Fibroblast of lung (primary cell): ENCODE measurements around the gene AHR. TPM values are rescaled to one million over a fixed set of nuclear protein-coding genes. Genes with fewer than 3 reads are reported as not detected.

ENCODE experiments used
- DNase-seq, 2 donors: peaks; one replicate each; pipeline versions ENCODE4 v3.0.0 to v3.0.0-alpha.2; 2010; ENCODE audit warnings: low read depth in 2 of 2
- H2AFZ ChIP-seq: 2 replicates; pipeline ENCODE4 v1.5.1; 2012; ENCODE audit warnings: low read length, control low read depth, inconsistent platforms
- H3K27ac ChIP-seq: 2 replicates; pipeline ENCODE4 v1.5.1; 2011; ENCODE audit warnings: low read length, control low read depth; ENCODE audit not compliant: insufficient read depth
- H3K27me3 ChIP-seq: 2 replicates; pipeline ENCODE4 v1.5.1; 2011; ENCODE audit warnings: mild to moderate bottlenecking, low read length; ENCODE audit not compliant: control insufficient read depth, insufficient read depth
- H3K36me3 ChIP-seq: 2 replicates; pipeline ENCODE4 v1.5.1; 2011; ENCODE audit warnings: low read length; ENCODE audit not compliant: control insufficient read depth, insufficient read depth
- H3K4me1 ChIP-seq: 2 replicates; pipeline ENCODE4 v1.5.1; 2011; ENCODE audit warnings: low read length; ENCODE audit not compliant: control insufficient read depth, insufficient read depth; ENCODE audit errors: extremely low read depth
- H3K4me2 ChIP-seq: 2 replicates; pipeline ENCODE4 v1.5.1; 2011; ENCODE audit warnings: low read length, control low read depth; ENCODE audit not compliant: insufficient read depth; ENCODE audit errors: extremely low read depth
- H3K4me3 ChIP-seq, 4 experiments: fragments of 200-600 bp in 1 of 4; sonication (generic) in 1 of 4; replicated peaks in 1 of 4; 2 replicates each; pipeline ENCODE4 v1.5.1; 2011 to 2016; ENCODE audit warnings: low read length in 4 of 4, low read depth in 3 of 4, mild to moderate bottlenecking in 3 of 4, control low read depth in 2 of 4, inconsistent platforms in 1 of 4, mixed read lengths in 1 of 4; ENCODE audit not compliant: insufficient read depth in 1 of 4; ENCODE audit errors: control extremely low read depth in 1 of 4
- H3K79me2 ChIP-seq: 2 replicates; pipeline ENCODE4 v1.5.1; 2012; ENCODE audit warnings: mild to moderate bottlenecking, low read length, inconsistent platforms; ENCODE audit not compliant: control insufficient read depth, insufficient read depth
- H3K9ac ChIP-seq: 2 replicates; pipeline ENCODE4 v1.5.1; 2011; ENCODE audit warnings: mild to moderate bottlenecking, low read length, control low read depth; ENCODE audit not compliant: insufficient read depth
- H3K9me3 ChIP-seq: 2 replicates; pipeline ENCODE4 v1.5.1; 2012; ENCODE audit warnings: low read depth, low read length; ENCODE audit not compliant: control insufficient read depth, insufficient read depth
- H4K20me1 ChIP-seq: 2 replicates; pipeline ENCODE4 v1.5.1; 2011; ENCODE audit warnings: low read length; ENCODE audit not compliant: control insufficient read depth, insufficient read depth; ENCODE audit errors: extremely low read depth
- CTCF ChIP-seq, 2 donors: IDR thresholded peaks in 1 of 2; conservative IDR thresholded peaks in 1 of 2; 1 replicate in 1 of 2; 2 replicates in 1 of 2; pipeline ENCODE4 v1.5.1; 2011 to 2012; ENCODE audit warnings: low read length in 2 of 2, control low read depth in 1 of 2, inconsistent platforms in 1 of 2, low read depth in 1 of 2, mild to moderate bottlenecking in 1 of 2
- EZH2 ChIP-seq: IDR thresholded peaks from 2 replicates; pipeline ENCODE4 v1.5.1; 2012; ENCODE audit warnings: low read length, control low read depth, mild to moderate bottlenecking; ENCODE audit errors: missing control alignments
- polyA minus RNA-seq: library from RNA; depleted of rRNA, polyadenylated mRNA; stranded (reverse); fragments of >200 nt; gene quantifications from 2 replicates; pipeline ENCODE4 v1.2.3, GENCODE V29; 2011; ENCODE audit warnings: low replicate concordance
- polyA plus RNA-seq, 2 donors: library from polyadenylated mRNA; depleted of rRNA in 1 of 2; stranded (reverse) in 1 of 2; unstranded in 1 of 2; fragments of >200 nt; gene quantifications; 2 replicates each; pipeline ENCODE4 v1.2.1, GENCODE V29; 2011 to 2012; ENCODE audit warnings: missing spikeins in 1 of 2
- total RNA-seq: library from RNA; depleted of rRNA; stranded (reverse); fragments of >200 nt; gene quantifications from 2 replicates; pipeline ENCODE4 v1.2.1, GENCODE V29; 2014

AHR gene
- total RNA-seq (63.4 and 84.4 TPM in 2 replicates), polyA plus RNA-seq (10.2 and 15.4 TPM in 2 replicates), polyA minus RNA-seq (32.3 and 60.6 TPM in 2 replicates)
- 18.7 and 31.5 TPM in 2 replicates for polyA plus RNA-seq (2012)

GRCh38 chr7:17298102-17298839, at the start of gene AHR:
AHR (plus strand) TSS chr7:17298652; CDS start chr7:17299265, 613 bp downstream.
- H3K9ac ChIP-seq, result peak within 1 kb of the TSS; percentile 84
- H3K4me3 ChIP-seq, result peak within 1 kb of the TSS; percentile 82 to 94 (median 91)
- no peaks in the 10 kb centered on the region for H3K36me3 ChIP-seq
- TF ChIP-seq CTCF (conservative IDR thresholded peaks at IDR 0.05 in 1 of 2, IDR thresholded peaks at IDR 0.05 in 1 of 2; ENCODE audit: low read depth in 1 of 2, low read length in 2 of 2), result no peak
- TF ChIP-seq EZH2, result no peak
- H3K79me2 ChIP-seq, result peaks cover 47% of the 10 kb centered on the region
- peaks cover 2% of the 10 kb centered on the region for H3K4me1 ChIP-seq
- H3K4me2 ChIP-seq, result peak within 1 kb of the TSS; percentile 88
- H4K20me1 ChIP-seq, result no peaks in the 10 kb centered on the region
- no peaks in the 10 kb centered on the region for H3K9me3 ChIP-seq
- DNase-seq, result peak; percentile 96 to 97
- H3K27ac ChIP-seq, result peak within 1 kb of the TSS; percentile 85
- H3K27me3 ChIP-seq, result no peaks in the 10 kb centered on the region
- H2AFZ ChIP-seq, result peak within 1 kb of the TSS; percentile 99

- no peaks in the 10 kb centered on the region for H3K4me1 ChIP-seq
- TF ChIP-seq EZH2, result no peak
- TF ChIP-seq CTCF (conservative IDR thresholded peaks at IDR 0.05 in 1 of 2, IDR thresholded peaks at IDR 0.05 in 1 of 2; ENCODE audit: low read depth in 1 of 2, low read length in 2 of 2), result no peak
- no peak overlapping the region for H3K4me2 ChIP-seq
- H3K79me2 ChIP-seq, result no peaks in the 10 kb centered on the region
- H3K9ac ChIP-seq, result no peak overlapping the region
- no peak overlapping the region for H3K27ac ChIP-seq
- no peaks in the 10 kb centered on the region for H4K20me1 ChIP-seq
- H3K4me3 ChIP-seq, result no peak overlapping the region
- no peaks in the 10 kb centered on the region for H3K9me3 ChIP-seq
- H3K27me3 ChIP-seq, result no peaks in the 10 kb centered on the region
- H2AFZ ChIP-seq, result no peak overlapping the region
- H3K36me3 ChIP-seq, result no peaks in the 10 kb centered on the region
- DNase-seq, result no peak
These were observed 44.6 kb upstream of the AHR start for GRCh38 chr7:17253885-17254284.

- no peaks in the 10 kb centered on the region for H4K20me1 ChIP-seq
- H3K9me3 ChIP-seq, result no peaks in the 10 kb centered on the region
- H3K79me2 ChIP-seq, result no peaks in the 10 kb centered on the region
- no peaks in the 10 kb centered on the region for H3K27me3 ChIP-seq
- no peak overlapping the region for H3K9ac ChIP-seq
- no peak overlapping the region for H3K4me2 ChIP-seq
- H3K4me3 ChIP-seq, result no peak overlapping the region
- DNase-seq, result no peak
- H3K4me1 ChIP-seq, result no peaks in the 10 kb centered on the region
- no peak overlapping the region for H2AFZ ChIP-seq
- H3K36me3 ChIP-seq, result no peaks in the 10 kb centered on the region
- H3K27ac ChIP-seq, result no peak overlapping the region
- no peak for TF ChIP-seq EZH2
- no peak for TF ChIP-seq CTCF (conservative IDR thresholded peaks at IDR 0.05 in 1 of 2, IDR thresholded peaks at IDR 0.05 in 1 of 2; ENCODE audit: low read depth in 1 of 2, low read length in 2 of 2)
These were observed 42.5 kb upstream of the AHR start for GRCh38 chr7:17255926-17256325.
